GM12873 (cell line): ENCODE data around the gene GAL.

Experiments
- TF ChIP-seq, protein P1 (sequence below): IDR thresholded peaks from 2 replicates; pipeline ENCODE4 v1.5.1; 2012; ENCODE audit warnings: low read depth, mild to moderate bottlenecking, moderate library complexity, low read length, control low read depth; ENCODE audit not compliant: insufficient read depth; ENCODE audit errors: missing control alignments

The GAL gene

DNA sequence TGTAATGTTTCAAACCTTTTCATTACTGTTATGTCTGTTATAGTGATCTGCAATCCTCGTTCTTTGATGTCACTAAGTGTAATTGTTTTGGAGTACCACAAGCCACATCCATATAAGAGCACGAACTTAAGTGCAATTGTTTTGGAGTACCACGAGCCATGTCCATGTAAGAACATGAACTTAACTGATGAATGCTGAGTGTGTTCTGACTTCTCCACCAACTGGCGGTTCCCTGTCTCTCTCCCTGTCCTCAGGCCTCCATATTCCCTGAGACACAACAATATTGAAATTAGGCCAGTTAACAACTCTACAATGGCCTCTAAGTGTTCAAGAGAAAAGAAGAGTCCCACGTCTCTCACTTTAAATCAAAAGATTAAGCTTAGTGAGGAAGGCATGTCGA lies 43.4 kb downstream of the GAL start:
- TF ChIP-seq, protein P1, sequence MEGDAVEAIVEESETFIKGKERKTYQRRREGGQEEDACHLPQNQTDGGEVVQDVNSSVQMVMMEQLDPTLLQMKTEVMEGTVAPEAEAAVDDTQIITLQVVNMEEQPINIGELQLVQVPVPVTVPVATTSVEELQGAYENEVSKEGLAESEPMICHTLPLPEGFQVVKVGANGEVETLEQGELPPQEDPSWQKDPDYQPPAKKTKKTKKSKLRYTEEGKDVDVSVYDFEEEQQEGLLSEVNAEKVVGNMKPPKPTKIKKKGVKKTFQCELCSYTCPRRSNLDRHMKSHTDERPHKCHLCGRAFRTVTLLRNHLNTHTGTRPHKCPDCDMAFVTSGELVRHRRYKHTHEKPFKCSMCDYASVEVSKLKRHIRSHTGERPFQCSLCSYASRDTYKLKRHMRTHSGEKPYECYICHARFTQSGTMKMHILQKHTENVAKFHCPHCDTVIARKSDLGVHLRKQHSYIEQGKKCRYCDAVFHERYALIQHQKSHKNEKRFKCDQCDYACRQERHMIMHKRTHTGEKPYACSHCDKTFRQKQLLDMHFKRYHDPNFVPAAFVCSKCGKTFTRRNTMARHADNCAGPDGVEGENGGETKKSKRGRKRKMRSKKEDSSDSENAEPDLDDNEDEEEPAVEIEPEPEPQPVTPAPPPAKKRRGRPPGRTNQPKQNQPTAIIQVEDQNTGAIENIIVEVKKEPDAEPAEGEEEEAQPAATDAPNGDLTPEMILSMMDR = no peak

DNA sequence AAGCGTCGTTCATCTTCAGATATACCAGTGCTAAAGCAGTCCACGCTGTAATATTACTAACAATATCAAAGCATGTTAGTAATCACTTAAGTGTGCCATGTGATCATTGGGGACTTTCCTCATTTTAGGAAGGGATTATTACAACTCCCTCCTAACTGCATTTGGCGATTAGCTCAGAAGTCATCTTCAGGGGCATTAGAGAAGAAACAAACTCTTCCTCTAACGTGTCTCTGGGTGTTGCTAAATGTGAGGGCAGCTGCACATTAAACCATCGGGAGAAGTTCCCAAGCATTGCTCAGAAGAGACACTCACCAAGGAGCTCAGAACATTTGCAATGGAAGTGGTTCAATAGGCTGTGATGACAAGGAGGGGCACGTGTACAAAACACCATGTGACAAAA lies 49.8 kb downstream of the GAL start:
- TF ChIP-seq, protein P1 = no peak

DNA sequence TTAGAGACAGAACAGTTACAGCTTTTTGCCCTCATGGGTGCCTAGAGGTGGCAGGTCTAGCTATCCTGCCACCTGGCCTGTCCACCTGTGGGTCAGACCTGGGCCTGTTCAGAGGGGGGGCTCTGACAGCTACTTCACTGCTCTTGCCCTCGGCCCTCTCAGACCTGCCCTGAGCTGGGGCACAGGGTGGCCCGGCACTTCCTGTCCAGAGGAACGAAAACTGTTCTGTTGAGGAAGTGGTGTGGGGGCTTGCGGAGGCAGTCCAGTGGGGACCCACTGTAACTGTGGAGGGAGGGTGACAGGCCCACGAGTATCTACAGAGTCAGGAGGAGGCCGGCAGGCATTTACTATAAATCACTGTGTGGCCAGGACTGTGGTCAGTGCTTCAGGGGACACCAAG lies 50.8 kb downstream of the GAL start:
- TF ChIP-seq, protein P1 = no peak

DNA sequence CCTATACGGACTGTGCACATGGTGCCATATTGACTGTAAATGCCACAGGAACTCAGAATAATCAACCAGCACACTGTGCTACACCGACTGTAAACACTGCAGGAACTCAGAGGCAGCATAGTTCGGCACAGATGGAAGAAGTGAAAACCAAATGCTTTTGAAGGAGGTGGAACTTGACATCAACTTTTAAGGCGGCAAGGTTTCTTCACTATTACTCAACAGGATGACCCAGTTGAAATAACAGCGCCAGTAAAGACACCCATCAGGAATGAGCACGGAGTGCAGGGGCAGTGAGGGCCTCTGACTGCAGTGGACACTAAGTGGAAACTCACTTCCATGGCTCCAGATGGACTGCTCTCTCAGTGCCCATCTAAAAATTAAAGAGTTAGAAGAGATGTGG lies 51.3 kb downstream of the GAL start:
- TF ChIP-seq, protein P1 = no peak
